GDM1 (cell line): ENCODE measurements around the gene KRTAP9-6.
"Not testable (repeated sequence)": the region's sequence is repeated elsewhere in the genome, so short reads cannot be mapped to it uniquely, and the experiment has no call there.

Experiments used
- DNase-seq: peaks from one replicate; lab custom pipeline; 2025; lab: John Stamatoyannopoulos, UW

KRTAP9-6 gene

GRCh38 chr17:41265078-41265477 is at the start of gene KRTAP9-6:
Gene KRTAP9-6 (plus strand): TSS chr17:41265378. CDS start chr17:41265378, 0 bp downstream.
- no peak for DNase-seq

- DNase-seq, result no peak
These were observed 49.5 kb upstream of the KRTAP9-6 start for GRCh38 chr17:41215681-41216080.

GRCh38 chr17:41223821-41224220 is 41.4 kb upstream of the KRTAP9-6 start:
- DNase-seq, result no peak

- no peak for DNase-seq
These were observed 39.1 kb upstream of the KRTAP9-6 start for GRCh38 chr17:41226051-41226450.

- not testable (repeated sequence) for DNase-seq
These were observed 38.5 kb upstream of the KRTAP9-6 start, which contains the start of gene KRTAP9-2 for GRCh38 chr17:41226598-41227095. Gene KRTAP9-2 (plus strand): TSS chr17:41226648. CDS start chr17:41226655, 7 bp downstream.

- DNase-seq, result no peak
These were observed 35.1 kb upstream of the KRTAP9-6 start for GRCh38 chr17:41230094-41230493.

- DNase-seq, result no peak
These were observed 33.4 kb upstream of the KRTAP9-6 start for GRCh38 chr17:41231731-41232130.

- DNase-seq, result not testable (repeated sequence)
These were observed 32.6 kb upstream of the KRTAP9-6 start, which contains the start of gene KRTAP9-3 for GRCh38 chr17:41232399-41233105. Gene KRTAP9-3 (plus strand): TSS chr17:41232449. CDS start chr17:41232502, 53 bp downstream.

GRCh38 chr17:41237116-41237515 is 28.1 kb upstream of the KRTAP9-6 start:
- not testable (repeated sequence) for DNase-seq

- DNase-seq, result not testable (repeated sequence)
These were observed 27.2 kb upstream of the KRTAP9-6 start, which contains the start of gene KRTAP9-8 for GRCh38 chr17:41237949-41238437. Gene KRTAP9-8 (plus strand): TSS chr17:41237999. CDS start chr17:41238052, 53 bp downstream.

- not testable (repeated sequence) for DNase-seq
These were observed 18.0 kb upstream of the KRTAP9-6 start for GRCh38 chr17:41246995-41247787.

- DNase-seq, result not testable (repeated sequence)
These were observed 15.4 kb upstream of the KRTAP9-6 start, which contains the start of gene KRTAP9-4 for GRCh38 chr17:41249637-41250240. Gene KRTAP9-4 (plus strand): TSS chr17:41249687. CDS start chr17:41249721, 34 bp downstream.

- no peak for DNase-seq
These were observed 13.9 kb upstream of the KRTAP9-6 start for GRCh38 chr17:41251261-41251660.

- no peak for DNase-seq
These were observed 10.3 kb upstream of the KRTAP9-6 start for GRCh38 chr17:41254861-41255260.

- DNase-seq, result not testable (repeated sequence)
These were observed 9.5 kb upstream of the KRTAP9-6 start, which contains the start of gene KRTAP9-9 for GRCh38 chr17:41255381-41256290. Gene KRTAP9-9 (plus strand): TSS chr17:41255384.

- no peak for DNase-seq
These were observed 8.9 kb upstream of the KRTAP9-6 start for GRCh38 chr17:41256291-41256685.

GRCh38 chr17:41258406-41258805 is 6.8 kb upstream of the KRTAP9-6 start:
- DNase-seq, result no peak

GRCh38 chr17:41263212-41263611 is 2.0 kb upstream of the KRTAP9-6 start:
- DNase-seq, result no peak

- no peak for DNase-seq
These were observed 579 bp upstream of the KRTAP9-6 start for GRCh38 chr17:41264599-41264998.

- no peak for DNase-seq
These were observed 2.5 kb downstream of the KRTAP9-6 start for GRCh38 chr17:41267711-41268110.

- DNase-seq, result not testable (repeated sequence)
These were observed 6.1 kb downstream of the KRTAP9-6 start for GRCh38 chr17:41271323-41271722.
